SK-N-SH treated with all-trans-retinoic acid at 6 μM for 48 hours (cell line): ENCODE data around the gene OPRL1.
"Not testable (repeated sequence)": the region's sequence is repeated elsewhere in the genome, so short reads cannot be mapped to it uniquely, and the experiment has no call there.

ENCODE experiments used
- ATAC-seq: fragments of 200-7000 bp; cut with Tn5 transposase; 3 replicates; pipeline ENCODE4 v1.9.1; 2020; ENCODE audit warnings: mild to moderate bottlenecking, moderate library complexity
- ARNTL ChIP-seq: fragments of 450-650 bp; formaldehyde crosslinking; IDR thresholded peaks from 2 replicates; pipeline ENCODE4 v1.5.0; 2020; ENCODE audit warnings: low read depth, mild to moderate bottlenecking, moderate library complexity, borderline replicate concordance
- BACH2 ChIP-seq: fragments of 250-450 bp; sonication (Bioruptor Pico); IDR thresholded peaks from 2 replicates; pipeline ENCODE4 v1.9.0; 2021; ENCODE audit warnings: mild to moderate bottlenecking, borderline replicate concordance
- CSDC2 ChIP-seq: fragments of 250-450 bp; sonication (Bioruptor Pico); IDR thresholded peaks from 2 replicates; pipeline ENCODE4 v1.5.0; 2020; ENCODE audit warnings: mild to moderate bottlenecking, moderate library complexity
- CSRNP3 ChIP-seq: fragments of 250-450 bp; sonication (Bioruptor Pico); IDR thresholded peaks from 2 replicates; pipeline ENCODE4 v1.5.1; 2021; ENCODE audit warnings: mild to moderate bottlenecking, moderate library complexity
- ESRRG ChIP-seq: fragments of 250-450 bp; sonication (Bioruptor Pico); IDR thresholded peaks from 2 replicates; pipeline ENCODE4 v1.6.1; 2021; ENCODE audit warnings: mild to moderate bottlenecking
- OSR1 ChIP-seq: fragments of 250-450 bp; sonication (Bioruptor Pico); IDR thresholded peaks from 2 replicates; pipeline ENCODE4 v1.8.0; 2022; ENCODE audit warnings: moderate library complexity, mild to moderate bottlenecking, inconsistent platforms
- PATZ1 ChIP-seq: fragments of 250-450 bp; sonication (Bioruptor Pico); IDR thresholded peaks from 2 replicates; pipeline ENCODE4 v1.8.0; 2020; ENCODE audit warnings: mild to moderate bottlenecking, moderate library complexity, borderline replicate concordance
- RARB ChIP-seq: fragments of 250-450 bp; sonication (Bioruptor Pico); IDR thresholded peaks from 2 replicates; pipeline ENCODE4 v1.8.0; 2021; ENCODE audit warnings: mild to moderate bottlenecking, moderate library complexity
- SNAI2 ChIP-seq: fragments of 250-450 bp; sonication (Bioruptor Pico); IDR thresholded peaks from 2 replicates; pipeline ENCODE4 v1.5.0; 2020; ENCODE audit warnings: mild to moderate bottlenecking, moderate library complexity
- TCF4 ChIP-seq: fragments of 250-450 bp; sonication (Bioruptor Pico); IDR thresholded peaks from 2 replicates; pipeline ENCODE4 v1.8.0; 2021; ENCODE audit warnings: mild to moderate bottlenecking, moderate library complexity, borderline replicate concordance
- TOX ChIP-seq: fragments of 250-450 bp; sonication (Bioruptor Pico); IDR thresholded peaks from 2 replicates; pipeline ENCODE4 v1.8.0; 2021; ENCODE audit warnings: mild to moderate bottlenecking, moderate library complexity, borderline replicate concordance
- ZFP3 ChIP-seq: fragments of 250-450 bp; sonication (Bioruptor Pico); IDR thresholded peaks from 2 replicates; pipeline ENCODE4 v1.5.0; 2020; ENCODE audit warnings: mild to moderate bottlenecking, moderate library complexity
- ZFP30 ChIP-seq: fragments of 450-650 bp; formaldehyde crosslinking; IDR thresholded peaks from 2 replicates; pipeline ENCODE4 v1.5.0; 2022; ENCODE audit warnings: mild to moderate bottlenecking, moderate library complexity
- ZNF565 ChIP-seq: fragments of 450-650 bp; formaldehyde crosslinking; conservative IDR thresholded peaks from 2 replicates; pipeline ENCODE4 v1.5.0; 2020; ENCODE audit warnings: low read depth, mild to moderate bottlenecking, moderate library complexity
- ZNF70 ChIP-seq: fragments of 450-650 bp; formaldehyde crosslinking; IDR thresholded peaks from 2 replicates; pipeline ENCODE4 v1.5.0; 2020; ENCODE audit warnings: mild to moderate bottlenecking, moderate library complexity
- ZNF8 ChIP-seq: fragments of 450-650 bp; formaldehyde crosslinking; IDR thresholded peaks from 2 replicates; pipeline ENCODE4 v1.5.0; 2020; ENCODE audit warnings: mild to moderate bottlenecking, moderate library complexity
- TF ChIP-seq, protein P1 (sequence below): fragments of 250-450 bp; sonication (Bioruptor Pico); IDR thresholded peaks from 2 replicates; pipeline ENCODE4 v1.5.1; 2020; ENCODE audit warnings: low read depth, mild to moderate bottlenecking, moderate library complexity
- TF ChIP-seq, protein P2 (sequence below): fragments of 250-450 bp; sonication (Bioruptor Pico); IDR thresholded peaks from 2 replicates; pipeline ENCODE4 v1.8.0; 2021; ENCODE audit warnings: low read depth, mild to moderate bottlenecking, moderate library complexity, borderline replicate concordance

OPRL1 gene

DNA sequence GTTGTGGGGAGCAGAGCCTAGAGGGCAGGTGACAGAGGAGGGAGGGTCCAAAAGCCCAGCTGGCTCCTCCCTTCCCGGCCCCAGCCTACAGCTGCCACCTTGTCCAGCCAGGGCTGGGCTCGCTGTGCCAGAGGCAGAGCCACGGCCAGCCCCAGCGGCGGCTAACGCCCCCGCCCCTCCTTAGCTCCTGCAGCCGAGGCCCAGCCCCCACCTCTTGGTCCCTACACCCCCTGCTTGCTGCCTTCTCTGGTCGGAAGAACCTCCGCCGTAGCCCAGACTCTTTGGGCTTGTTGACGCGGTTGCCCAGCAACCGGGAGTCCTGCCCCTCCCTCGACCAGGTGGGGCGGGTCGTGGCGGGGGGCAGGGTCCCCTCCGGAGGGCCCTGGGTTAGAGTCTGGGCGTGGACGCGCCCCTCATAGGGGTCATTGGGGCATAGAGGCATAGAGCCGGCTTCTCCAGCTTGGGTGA, 4.8 kb downstream of the OPRL1 start:
- no peak for ATAC-seq

GRCh38 chr20:64086801-64087200, 6.9 kb downstream of the OPRL1 start:
- ATAC-seq = no peak
- TF ChIP-seq RARB (no peak), BACH2 (CRISPR knock-in tag) (no peak), ZFP3 (CRISPR knock-in tag) (no peak), CSRNP3 (no peak), CSDC2 (CRISPR knock-in tag) (no peak), ARNTL (CRISPR knock-in tag) (no peak), TCF4 (CRISPR knock-in tag) (no peak), ZFP30 (no peak)
- TF ChIP-seq, protein P1, sequence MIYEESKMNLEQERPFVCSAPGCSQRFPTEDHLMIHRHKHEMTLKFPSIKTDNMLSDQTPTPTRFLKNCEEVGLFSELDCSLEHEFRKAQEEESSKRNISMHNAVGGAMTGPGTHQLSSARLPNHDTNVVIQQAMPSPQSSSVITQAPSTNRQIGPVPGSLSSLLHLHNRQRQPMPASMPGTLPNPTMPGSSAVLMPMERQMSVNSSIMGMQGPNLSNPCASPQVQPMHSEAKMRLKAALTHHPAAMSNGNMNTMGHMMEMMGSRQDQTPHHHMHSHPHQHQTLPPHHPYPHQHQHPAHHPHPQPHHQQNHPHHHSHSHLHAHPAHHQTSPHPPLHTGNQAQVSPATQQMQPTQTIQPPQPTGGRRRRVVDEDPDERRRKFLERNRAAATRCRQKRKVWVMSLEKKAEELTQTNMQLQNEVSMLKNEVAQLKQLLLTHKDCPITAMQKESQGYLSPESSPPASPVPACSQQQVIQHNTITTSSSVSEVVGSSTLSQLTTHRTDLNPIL (CRISPR knock-in tag) = no peak
- TF ChIP-seq, protein P2, sequence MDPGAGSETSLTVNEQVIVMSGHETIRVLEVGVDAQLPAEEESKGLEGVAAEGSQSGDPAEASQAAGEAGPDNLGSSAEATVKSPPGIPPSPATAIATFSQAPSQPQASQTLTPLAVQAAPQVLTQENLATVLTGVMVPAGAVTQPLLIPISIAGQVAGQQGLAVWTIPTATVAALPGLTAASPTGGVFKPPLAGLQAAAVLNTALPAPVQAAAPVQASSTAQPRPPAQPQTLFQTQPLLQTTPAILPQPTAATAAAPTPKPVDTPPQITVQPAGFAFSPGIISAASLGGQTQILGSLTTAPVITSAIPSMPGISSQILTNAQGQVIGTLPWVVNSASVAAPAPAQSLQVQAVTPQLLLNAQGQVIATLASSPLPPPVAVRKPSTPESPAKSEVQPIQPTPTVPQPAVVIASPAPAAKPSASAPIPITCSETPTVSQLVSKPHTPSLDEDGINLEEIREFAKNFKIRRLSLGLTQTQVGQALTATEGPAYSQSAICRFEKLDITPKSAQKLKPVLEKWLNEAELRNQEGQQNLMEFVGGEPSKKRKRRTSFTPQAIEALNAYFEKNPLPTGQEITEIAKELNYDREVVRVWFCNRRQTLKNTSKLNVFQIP = no peak

More for the DNA sequence above, 4.8 kb downstream of the OPRL1 start:
- TF ChIP-seq ZFP3 (CRISPR knock-in tag) (no peak), BACH2 (CRISPR knock-in tag) (no peak), TOX (CRISPR knock-in tag) (no peak), RARB (no peak), ARNTL (CRISPR knock-in tag) (no peak), CSRNP3 (no peak), PATZ1 (CRISPR knock-in tag) (no peak), OSR1 (CRISPR knock-in tag) (no peak), ZNF565 (no peak), ZFP30 (no peak), SNAI2 (no peak), ZNF70 (no peak), ESRRG (no peak), ZNF8 (CRISPR knock-in tag) (no peak)
- TF ChIP-seq, protein P1 (CRISPR knock-in tag) = no peak

- not testable (repeated sequence) for ATAC-seq
These were observed 7.4 kb downstream of the OPRL1 start for GRCh38 chr20:64087226-64087825.

DNA sequence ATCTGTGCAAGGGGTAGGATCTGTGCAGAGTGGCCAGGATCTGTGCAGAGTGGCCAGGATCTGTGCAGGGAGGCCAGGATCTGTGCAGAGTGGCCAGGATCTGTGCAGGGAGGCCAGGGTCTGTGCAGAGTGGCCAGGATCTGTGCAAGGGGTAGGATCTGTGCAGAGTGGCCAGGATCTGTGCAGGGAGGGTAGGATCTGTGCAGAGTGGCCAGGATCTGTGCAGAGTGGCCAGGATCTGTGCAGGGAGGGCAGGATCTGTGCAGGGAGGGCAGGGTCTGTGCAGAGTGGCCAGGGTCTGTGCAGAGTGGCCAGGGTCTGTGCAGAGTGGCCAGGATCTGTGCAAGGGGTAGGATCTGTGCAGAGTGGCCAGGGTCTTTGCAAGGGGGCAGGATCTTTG, 8.7 kb downstream of the OPRL1 start:
- not testable (repeated sequence) for ATAC-seq
